ENCODE measurements around the gene ALDH1A3.

ALDH1A3 gene

GRCh38 chr15:100885116-100885515 is 5.5 kb downstream of the ALDH1A3 start:
- DNase-seq: no peak

- DNase-seq: no peak
These were observed 6.2 kb downstream of the ALDH1A3 start for GRCh38 chr15:100885811-100886210.

GRCh38 chr15:100887211-100887913 is 7.7 kb downstream of the ALDH1A3 start:
- no peak for DNase-seq

- peak; percentile 79 for DNase-seq
These were observed 9.9 kb downstream of the ALDH1A3 start for GRCh38 chr15:100889385-100890050.

- no peak for DNase-seq
These were observed 10.6 kb downstream of the ALDH1A3 start for GRCh38 chr15:100890051-100890720.

GRCh38 chr15:100890850-100891249 is 11.2 kb downstream of the ALDH1A3 start:
- no peak for DNase-seq

GRCh38 chr15:100891307-100892012 is 11.8 kb downstream of the ALDH1A3 start:
- DNase-seq: no peak

GRCh38 chr15:100892013-100892355 is 12.4 kb downstream of the ALDH1A3 start:
- DNase-seq: no peak

GRCh38 chr15:100893261-100893963 is 13.8 kb downstream of the ALDH1A3 start:
- no peak for DNase-seq

GRCh38 chr15:100893964-100894295 is 14.3 kb downstream of the ALDH1A3 start:
- no peak for DNase-seq

- no peak for DNase-seq
These were observed 16.1 kb downstream of the ALDH1A3 start for GRCh38 chr15:100895721-100896120.

GRCh38 chr15:100897221-100898151 is 17.9 kb downstream of the ALDH1A3 start:
- no peak for DNase-seq

GRCh38 chr15:100898152-100898490 is 18.5 kb downstream of the ALDH1A3 start:
- no peak for DNase-seq

GRCh38 chr15:100898661-100899462 is 19.2 kb downstream of the ALDH1A3 start:
- DNase-seq: no peak

- no peak for DNase-seq
These were observed 20.0 kb downstream of the ALDH1A3 start for GRCh38 chr15:100899601-100900000.

GRCh38 chr15:100900136-100900794 is 20.6 kb downstream of the ALDH1A3 start:
- DNase-seq: no peak

- no peak for DNase-seq
These were observed 21.2 kb downstream of the ALDH1A3 start for GRCh38 chr15:100900795-100901169.

GRCh38 chr15:100901296-100901695 is 21.7 kb downstream of the ALDH1A3 start:
- no peak for DNase-seq

GRCh38 chr15:100901702-100902435 is 22.2 kb downstream of the ALDH1A3 start:
- DNase-seq: no peak

All from fibroblast of skin of abdomen (primary cell).